ENCODE results near the gene PPP2R5E.

The PPP2R5E gene

DNA sequence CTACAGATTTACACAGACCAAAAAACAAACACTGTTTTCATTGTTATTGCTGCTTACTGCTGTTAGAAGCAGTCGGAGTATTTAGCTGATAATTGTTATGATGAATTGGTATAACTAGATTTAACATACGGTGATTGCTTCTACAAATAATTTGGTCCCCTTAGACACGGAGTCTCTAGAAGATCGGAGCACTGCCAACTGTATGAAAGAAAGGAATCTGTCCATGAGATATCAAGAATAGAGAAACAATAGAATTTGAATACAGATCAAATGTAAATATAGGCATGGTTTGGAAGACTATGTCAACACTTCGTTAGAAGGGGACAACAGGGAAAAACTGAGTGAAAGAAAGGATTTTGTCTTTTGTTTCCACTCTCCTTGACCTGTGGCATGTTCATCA is 110.9 kb downstream of the PPP2R5E start:
- DNase-seq (ENCODE audit: low read depth), result no peak

GRCh38 chr14:63431466-63431865 is 111.7 kb downstream of the PPP2R5E start:
- no peak for DNase-seq (ENCODE audit: low read depth)

DNA sequence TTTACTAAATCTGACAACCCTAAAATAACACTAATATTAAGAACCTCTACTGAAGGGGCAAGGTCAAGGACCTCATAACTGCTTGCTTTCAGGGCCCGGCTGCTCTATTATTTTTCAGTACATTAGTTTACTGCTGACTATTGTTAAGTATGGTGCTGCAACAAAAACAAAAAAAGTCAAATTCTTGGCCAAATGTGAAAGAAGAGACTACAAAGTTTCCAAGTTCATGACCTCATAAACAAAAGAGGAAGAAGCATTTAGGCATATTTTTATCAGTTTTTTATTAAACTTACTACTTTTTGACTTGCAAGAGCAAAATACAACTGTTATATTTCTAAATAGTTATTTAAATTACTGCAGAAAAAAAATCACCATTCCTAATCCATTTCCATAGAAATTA is 114.7 kb downstream of the PPP2R5E start:
- DNase-seq (ENCODE audit: low read depth), result no peak

DNA sequence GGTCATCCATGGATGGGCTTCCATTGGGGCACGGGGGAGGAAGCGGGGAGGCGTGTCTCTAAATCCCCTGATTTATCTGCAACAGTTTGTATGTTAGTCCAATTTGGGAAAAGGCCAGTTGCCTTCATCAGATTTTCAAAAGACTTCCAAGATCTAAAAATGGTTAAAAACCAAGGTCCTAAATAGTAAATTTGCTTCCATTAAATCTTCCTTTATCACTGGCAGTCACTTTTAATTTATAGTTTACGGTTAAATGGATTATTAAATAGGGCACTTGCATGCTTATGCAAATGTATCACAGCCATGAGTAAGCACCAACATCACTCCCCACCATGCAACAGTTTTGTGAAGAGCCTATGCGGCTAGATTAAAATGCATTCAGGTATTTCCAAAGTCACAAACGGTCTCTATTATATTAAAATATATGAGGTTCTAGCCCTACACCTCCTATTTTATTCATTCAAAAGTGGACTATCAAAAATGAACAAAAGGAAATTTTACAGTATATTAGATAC is 116.3 kb downstream of the PPP2R5E start:
- DNase-seq (ENCODE audit: low read depth), result no peak

- no peak for DNase-seq (ENCODE audit: low read depth)
Observed at GRCh38 chr14:63423889-63424288, 119.3 kb downstream of the PPP2R5E start.

DNA sequence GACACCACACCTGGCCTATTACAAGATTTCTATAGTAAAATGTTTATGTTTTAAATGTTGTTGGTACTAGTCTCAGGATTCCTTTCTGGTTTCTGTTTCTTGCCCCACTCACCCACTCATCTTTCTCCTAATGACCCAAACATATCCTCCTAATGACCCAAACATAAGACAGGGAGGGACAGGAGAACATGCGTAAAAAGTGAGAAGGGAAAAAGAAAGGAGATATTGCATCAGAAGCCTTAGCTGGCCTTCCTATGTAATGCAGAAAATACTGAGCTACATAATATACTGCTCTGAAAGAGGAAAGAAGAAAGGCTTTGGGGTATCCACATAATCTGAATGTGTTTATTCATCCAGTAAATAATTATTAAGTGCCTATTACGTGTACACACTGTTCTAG is 119.8 kb downstream of the PPP2R5E start:
- no peak for DNase-seq (ENCODE audit: low read depth)

GRCh38 chr14:63421919-63422318 is 121.3 kb downstream of the PPP2R5E start:
- no peak for DNase-seq (ENCODE audit: low read depth)

DNA sequence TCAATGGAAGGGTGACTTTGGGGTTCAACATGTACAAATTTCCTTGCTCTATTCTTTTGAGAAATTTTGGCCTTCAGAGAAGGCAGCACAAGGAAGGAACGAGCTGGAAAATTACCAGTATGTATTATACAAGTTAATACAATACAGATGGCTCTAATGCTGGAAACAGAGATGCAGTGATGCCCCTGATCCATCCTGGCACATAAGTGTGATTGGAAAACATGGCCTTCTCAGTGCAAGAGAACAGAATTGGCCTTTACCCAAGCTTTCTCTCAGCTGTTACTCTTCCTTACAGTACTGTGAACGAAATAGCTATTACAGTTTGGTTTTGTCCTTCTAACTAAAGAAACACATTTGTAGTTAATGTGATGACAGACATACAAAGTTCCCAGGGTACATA is 122.0 kb downstream of the PPP2R5E start:
- DNase-seq (ENCODE audit: low read depth), result peak; percentile 37

DNA sequence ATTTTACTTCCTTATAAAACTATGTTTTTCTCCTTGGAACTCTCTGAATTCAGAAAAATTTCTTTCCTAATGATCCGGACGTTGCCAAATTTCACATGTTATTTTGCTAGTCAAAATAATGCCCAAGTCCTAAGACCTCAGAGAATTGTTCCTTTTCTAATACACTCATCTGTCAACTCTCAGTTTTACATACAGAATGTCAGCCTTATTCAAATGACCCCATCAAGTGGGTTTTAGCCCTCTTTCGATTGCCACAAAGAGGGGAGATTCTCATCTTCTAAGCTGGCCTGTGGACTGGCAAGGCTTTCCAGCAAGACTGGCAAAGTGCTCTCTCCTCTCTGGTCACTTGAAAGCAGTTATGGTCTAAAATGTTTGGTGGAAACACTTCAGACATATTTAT is 125.2 kb downstream of the PPP2R5E start:
- DNase-seq (ENCODE audit: low read depth), result no peak

DNA sequence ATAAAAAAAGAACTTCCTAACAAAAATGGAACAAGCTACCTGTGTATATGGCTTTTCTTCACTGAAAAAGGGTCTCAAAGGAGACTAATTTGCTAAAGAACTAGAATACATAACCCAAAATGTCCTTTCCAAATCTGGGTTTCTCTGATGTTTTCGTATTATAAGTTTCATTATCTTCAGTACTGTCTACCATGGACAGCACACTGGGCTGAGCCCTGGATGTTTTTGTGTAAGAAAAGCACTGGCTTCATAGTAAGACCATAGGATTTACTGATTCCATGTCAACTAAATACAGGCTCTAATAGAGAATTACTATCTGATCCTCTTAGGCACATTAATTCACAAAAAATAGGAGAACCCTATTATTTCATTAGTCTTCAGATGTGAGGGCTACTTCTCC is 130.2 kb downstream of the PPP2R5E start:
- DNase-seq (ENCODE audit: low read depth), result no peak

DNA sequence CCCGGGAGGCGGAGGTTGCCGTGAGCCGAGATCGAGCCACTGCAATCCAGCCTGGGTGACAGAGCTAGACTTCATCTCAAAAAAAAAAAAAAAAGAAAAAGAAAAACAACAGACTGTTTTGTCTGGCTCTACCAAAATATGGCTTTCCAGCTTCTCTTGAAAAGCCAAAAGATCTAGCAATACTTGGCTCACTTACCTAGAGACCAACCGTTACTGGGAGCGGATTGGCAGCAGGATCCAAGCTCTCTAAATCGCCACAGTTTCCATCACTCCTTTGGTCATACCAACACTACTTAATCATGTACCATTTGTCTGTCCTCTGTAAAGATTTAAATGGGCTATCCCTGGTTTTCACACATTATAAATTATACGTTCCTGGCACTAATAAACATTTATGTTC is 136.8 kb downstream of the PPP2R5E start:
- DNase-seq (ENCODE audit: low read depth), result no peak

DNA sequence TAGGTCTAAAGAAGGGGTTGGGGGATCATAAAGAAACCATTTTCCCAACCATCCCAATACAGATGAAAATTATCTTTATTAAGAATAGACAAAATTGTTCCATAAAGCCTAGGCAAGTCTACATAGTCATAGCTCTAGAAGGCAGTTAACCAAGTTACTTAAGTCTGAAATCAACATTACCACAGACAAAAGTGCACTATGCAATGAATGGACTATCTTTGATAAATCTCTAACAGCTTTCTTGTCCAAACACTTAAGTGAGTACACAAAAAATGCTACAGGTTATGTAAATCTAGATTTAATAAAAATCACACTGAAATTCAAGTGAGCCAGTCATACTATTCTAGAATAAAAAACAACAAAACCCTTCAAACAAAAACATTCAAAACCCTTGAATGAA is 137.5 kb downstream of the PPP2R5E start:
- DNase-seq (ENCODE audit: low read depth), result no peak

- no peak for DNase-seq (ENCODE audit: low read depth)
Observed at GRCh38 chr14:63404906-63405305, 138.3 kb downstream of the PPP2R5E start.

DNA sequence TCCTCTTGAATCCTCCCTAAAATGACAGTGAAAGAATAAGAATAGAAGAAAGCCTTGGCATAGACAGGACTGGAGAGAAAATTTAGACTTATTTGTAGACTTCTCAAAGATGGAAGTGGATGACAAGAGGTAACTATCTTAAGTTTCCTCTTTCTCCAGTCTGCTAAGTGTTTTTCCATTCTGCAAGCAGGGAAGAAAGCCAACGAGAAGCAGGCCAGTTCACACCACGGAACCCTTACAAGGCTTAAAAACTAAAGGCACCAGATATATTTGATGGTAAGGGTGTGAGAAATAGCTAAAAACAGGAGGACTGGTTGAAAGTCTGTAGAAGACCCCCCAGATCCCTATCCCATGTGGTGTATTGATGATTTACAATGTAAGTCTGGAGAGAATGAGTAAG is 141.5 kb downstream of the PPP2R5E start:
- no peak for DNase-seq (ENCODE audit: low read depth)

- DNase-seq (ENCODE audit: low read depth), result no peak
Observed at GRCh38 chr14:63398952-63399351, 144.2 kb downstream of the PPP2R5E start.

DNA sequence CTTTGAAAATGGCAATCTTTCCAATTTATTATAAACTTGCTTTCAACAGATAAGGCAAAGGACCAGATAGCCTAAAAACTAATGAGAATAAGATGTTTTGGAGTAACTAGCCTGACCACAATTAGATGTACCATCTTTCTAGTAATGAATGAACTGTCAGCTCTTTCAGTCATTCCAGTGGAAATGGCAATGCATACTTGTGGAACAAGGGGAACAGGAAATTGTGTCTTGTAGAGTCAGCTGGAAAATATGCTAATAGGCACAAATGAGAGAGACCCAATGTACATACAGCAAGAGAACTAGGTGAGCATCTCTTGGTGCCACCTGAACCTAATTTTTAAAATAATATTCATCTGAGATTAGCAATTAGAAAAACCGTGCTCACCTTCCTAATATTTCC is 148.3 kb downstream of the PPP2R5E start:
- DNase-seq (ENCODE audit: low read depth), result no peak

- no peak for DNase-seq (ENCODE audit: low read depth)
Observed at GRCh38 chr14:63394432-63394831, 148.7 kb downstream of the PPP2R5E start.

DNA sequence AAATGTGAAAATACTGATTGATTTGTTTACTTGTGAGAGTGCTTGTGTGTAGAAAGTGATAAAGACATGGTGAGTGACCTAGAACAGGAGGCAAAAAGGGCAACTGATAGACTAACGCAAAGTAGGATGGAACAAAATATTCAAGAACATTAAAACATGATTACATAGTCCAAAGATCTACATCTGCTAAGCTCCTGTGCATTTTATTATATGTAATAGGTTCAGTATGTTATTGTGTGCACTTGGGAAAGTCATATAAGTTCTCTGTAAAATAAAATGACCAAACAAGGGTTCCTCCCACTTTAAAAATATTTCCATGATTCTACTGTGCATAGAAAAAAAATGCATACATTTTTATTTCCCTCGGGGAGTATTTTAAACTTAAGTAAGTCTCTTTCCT is 150.2 kb downstream of the PPP2R5E start:
- no peak for DNase-seq (ENCODE audit: low read depth)

DNA sequence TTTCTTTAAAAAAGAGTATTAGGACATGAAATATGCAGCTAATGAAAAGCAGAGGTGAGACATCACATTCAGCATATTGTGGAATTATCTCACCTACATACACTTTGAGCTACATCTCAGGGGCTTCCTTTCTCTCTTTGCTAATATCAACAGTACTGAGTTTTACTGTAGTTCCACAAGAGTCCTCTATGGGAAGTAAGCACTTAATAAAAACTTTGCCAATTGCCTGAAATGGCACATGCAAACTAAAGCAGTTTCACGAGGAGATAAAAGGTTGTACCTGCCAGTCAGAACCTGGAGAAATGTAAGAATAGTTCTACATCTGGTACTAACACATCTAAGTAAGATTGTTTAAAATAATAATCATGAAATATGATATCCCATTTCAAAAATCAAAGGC is 150.9 kb downstream of the PPP2R5E start:
- DNase-seq (ENCODE audit: low read depth), result no peak

- peak; percentile 58 for DNase-seq (ENCODE audit: low read depth)
Observed at GRCh38 chr14:63388766-63389431, 154.3 kb downstream of the PPP2R5E start.

- no peak for DNase-seq (ENCODE audit: low read depth)
Observed at GRCh38 chr14:63387711-63388110, 155.5 kb downstream of the PPP2R5E start.

DNA sequence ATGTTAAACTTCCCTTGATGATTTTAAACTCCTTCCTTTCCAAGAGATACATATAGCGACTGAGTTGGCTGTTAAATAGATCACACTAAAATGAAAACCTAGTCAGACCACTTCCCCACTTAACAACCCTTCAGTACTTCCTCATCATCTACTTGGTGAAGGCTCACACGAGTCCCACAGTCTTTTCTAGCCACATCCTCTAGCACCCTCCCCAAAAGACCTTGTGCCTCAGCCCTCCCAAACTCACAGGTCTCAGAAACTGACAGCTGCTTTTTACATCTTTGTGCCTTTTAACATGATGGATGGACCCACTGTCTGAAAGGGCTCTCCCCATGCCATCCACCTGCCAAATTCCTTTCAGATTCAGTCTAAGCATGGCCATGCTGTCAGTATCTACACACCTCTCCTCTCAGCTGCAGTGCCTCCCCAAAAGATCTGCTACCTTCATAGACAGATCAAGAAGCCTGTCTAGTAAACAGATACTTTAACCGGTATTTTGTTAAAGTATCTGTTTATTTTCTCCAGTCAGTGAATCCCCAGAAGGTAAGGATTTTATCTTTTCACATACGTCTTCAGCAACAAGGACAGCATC is 159.3 kb downstream of the PPP2R5E start:
- DNase-seq (ENCODE audit: low read depth), result no peak

DNA sequence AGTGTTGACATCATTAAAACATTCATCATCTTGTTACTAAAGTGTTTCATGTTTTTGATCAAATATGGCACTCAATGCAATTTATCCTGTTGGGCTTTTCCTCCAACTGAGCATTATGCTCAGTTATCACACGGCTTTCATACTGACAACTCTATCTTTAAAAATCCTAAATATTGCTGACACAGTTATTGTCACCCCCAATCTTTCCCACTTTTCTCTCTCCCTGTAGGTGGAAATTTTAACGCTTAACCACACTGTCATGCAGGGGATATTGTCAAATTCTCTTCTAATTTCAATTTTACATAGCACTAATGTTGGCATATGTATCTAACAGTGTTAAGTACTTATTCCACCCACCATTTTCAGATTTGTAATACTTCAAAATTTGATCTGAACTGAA is 164.7 kb downstream of the PPP2R5E start:
- DNase-seq (ENCODE audit: low read depth), result no peak

- DNase-seq (ENCODE audit: low read depth), result no peak
Observed at GRCh38 chr14:63375769-63376168, 167.4 kb downstream of the PPP2R5E start.

Data from fibroblast of the conjunctiva (primary cell).